ENCODE measurements around the gene DHH.
A peak's percentile ranks its signal among the peaks of the same experiment; 100 is the strongest.

The DHH gene

GRCh38 chr12:49051777-49052438 lies 42.7 kb downstream of the DHH start:
- no peaks in the 10 kb centered on the region for H3K27me3 Mint-ChIP-seq
- H3K4me3 Mint-ChIP-seq, result no peak overlapping the region
- H3K36me3 Mint-ChIP-seq, result peaks cover 17% of the 10 kb centered on the region
- peak overlapping the region; percentile 82 for H3K27ac Mint-ChIP-seq
- no peaks in the 10 kb centered on the region for H3K9me3 Mint-ChIP-seq
- peaks cover 36% of the 10 kb centered on the region for H3K4me1 Mint-ChIP-seq

GRCh38 chr12:49051373-49051764 lies 43.2 kb downstream of the DHH start:
- peaks cover 30% of the 10 kb centered on the region for H3K4me1 Mint-ChIP-seq
- no peaks in the 10 kb centered on the region for H3K9me3 Mint-ChIP-seq
- no peak overlapping the region for H3K27ac Mint-ChIP-seq
- H3K27me3 Mint-ChIP-seq, result no peaks in the 10 kb centered on the region
- peaks cover 19% of the 10 kb centered on the region for H3K36me3 Mint-ChIP-seq
- H3K4me3 Mint-ChIP-seq, result no peak overlapping the region

- Mint-ChIP-seq H3K27ac (no peak overlapping the region), H3K4me3 (no peak overlapping the region), H3K9me3 (no peaks in the 10 kb centered on the region)
Observed at GRCh38 chr12:49050507-49051372, 43.9 kb downstream of the DHH start.

GRCh38 chr12:49049566-49050224 lies 44.9 kb downstream of the DHH start:
- peaks cover 16% of the 10 kb centered on the region for H3K36me3 Mint-ChIP-seq
- no peaks in the 10 kb centered on the region for H3K27me3 Mint-ChIP-seq
- H3K27ac Mint-ChIP-seq, result no peak overlapping the region
- H3K4me1 Mint-ChIP-seq, result peaks cover 14% of the 10 kb centered on the region
- H3K4me3 Mint-ChIP-seq, result no peak overlapping the region
- H3K9me3 Mint-ChIP-seq, result no peaks in the 10 kb centered on the region

More at GRCh38 chr12:49050507-49051372, 43.9 kb downstream of the DHH start:
- Mint-ChIP-seq H3K4me1 (peaks cover 24% of the 10 kb centered on the region), H3K27me3 (no peaks in the 10 kb centered on the region), H3K36me3 (peaks cover 16% of the 10 kb centered on the region)

GRCh38 chr12:49048953-49049352 lies 45.6 kb downstream of the DHH start:
- Mint-ChIP-seq H3K27ac (no peak overlapping the region), H3K4me1 (peaks cover 14% of the 10 kb centered on the region), H3K4me3 (no peak overlapping the region), H3K36me3 (peaks cover 17% of the 10 kb centered on the region), H3K9me3 (no peaks in the 10 kb centered on the region), H3K27me3 (no peaks in the 10 kb centered on the region)

- Mint-ChIP-seq H3K27me3 (no peaks in the 10 kb centered on the region), H3K4me3 (no peak overlapping the region), H3K36me3 (peaks cover 13% of the 10 kb centered on the region), H3K4me1 (peaks cover 6% of the 10 kb centered on the region), H3K27ac (peak overlapping the region; percentile 46), H3K9me3 (no peaks in the 10 kb centered on the region)
Observed at GRCh38 chr12:49046129-49046895, 48.3 kb downstream of the DHH start.

- peaks cover 6% of the 10 kb centered on the region for H3K4me1 Mint-ChIP-seq
- no peak overlapping the region for H3K27ac Mint-ChIP-seq
- no peaks in the 10 kb centered on the region for H3K27me3 Mint-ChIP-seq
- H3K4me3 Mint-ChIP-seq, result no peak overlapping the region
- peaks cover 13% of the 10 kb centered on the region for H3K36me3 Mint-ChIP-seq
- no peaks in the 10 kb centered on the region for H3K9me3 Mint-ChIP-seq
Observed at GRCh38 chr12:49044660-49045059, 49.9 kb downstream of the DHH start.

GRCh38 chr12:49043856-49044258 lies 50.7 kb downstream of the DHH start:
- Mint-ChIP-seq H3K27me3 (no peaks in the 10 kb centered on the region), H3K27ac (no peak overlapping the region), H3K9me3 (no peaks in the 10 kb centered on the region), H3K4me1 (peaks cover 6% of the 10 kb centered on the region), H3K36me3 (peaks cover 12% of the 10 kb centered on the region), H3K4me3 (no peak overlapping the region)

GRCh38 chr12:49043241-49043640 lies 51.4 kb downstream of the DHH start:
- Mint-ChIP-seq H3K4me1 (peaks cover 6% of the 10 kb centered on the region), H3K36me3 (peaks cover 14% of the 10 kb centered on the region), H3K9me3 (no peaks in the 10 kb centered on the region), H3K4me3 (no peak overlapping the region), H3K27me3 (no peaks in the 10 kb centered on the region), H3K27ac (no peak overlapping the region)

- H3K4me3 Mint-ChIP-seq, result no peak overlapping the region
- no peaks in the 10 kb centered on the region for H3K27me3 Mint-ChIP-seq
- peaks cover 6% of the 10 kb centered on the region for H3K4me1 Mint-ChIP-seq
- H3K27ac Mint-ChIP-seq, result no peak overlapping the region
- H3K9me3 Mint-ChIP-seq, result no peaks in the 10 kb centered on the region
- H3K36me3 Mint-ChIP-seq, result peaks cover 9% of the 10 kb centered on the region
Observed at GRCh38 chr12:49041881-49042484, 52.6 kb downstream of the DHH start.

GRCh38 chr12:49041036-49041880 lies 53.3 kb downstream of the DHH start:
- Mint-ChIP-seq H3K9me3 (no peaks in the 10 kb centered on the region), H3K4me3 (no peak overlapping the region), H3K4me1 (peaks cover 6% of the 10 kb centered on the region), H3K27me3 (no peaks in the 10 kb centered on the region), H3K36me3 (peaks cover 7% of the 10 kb centered on the region), H3K27ac (no peak overlapping the region)

- H3K27ac Mint-ChIP-seq, result no peak overlapping the region
- H3K9me3 Mint-ChIP-seq, result no peaks in the 10 kb centered on the region
- no peak overlapping the region for H3K4me3 Mint-ChIP-seq
- H3K4me1 Mint-ChIP-seq, result peaks cover 6% of the 10 kb centered on the region
- no peaks in the 10 kb centered on the region for H3K27me3 Mint-ChIP-seq
- H3K36me3 Mint-ChIP-seq, result peaks cover 7% of the 10 kb centered on the region
Observed at GRCh38 chr12:49040364-49040855, 54.2 kb downstream of the DHH start.

GRCh38 chr12:49039421-49040363 lies 54.9 kb downstream of the DHH start:
- peaks cover 7% of the 10 kb centered on the region for H3K36me3 Mint-ChIP-seq
- no peak overlapping the region for H3K27ac Mint-ChIP-seq
- H3K4me3 Mint-ChIP-seq, result no peak overlapping the region
- H3K9me3 Mint-ChIP-seq, result no peaks in the 10 kb centered on the region
- H3K27me3 Mint-ChIP-seq, result no peaks in the 10 kb centered on the region
- peaks cover 5% of the 10 kb centered on the region for H3K4me1 Mint-ChIP-seq

All from activated naive CD4-positive, alpha-beta T cell treated with anti-CD3 and anti-CD28 coated beads, Interleukin-2, amount 50 U/mL, for 24 hours (primary cell).